Measurements from ENCODE around the gene MAT1A. TPM values are rescaled to one million over a fixed set of nuclear protein-coding genes. Genes with fewer than 3 reads are reported as not detected.
"Not testable (repeated sequence)": the region's sequence is repeated elsewhere in the genome, so short reads cannot be mapped to it uniquely, and the experiment has no call there.

MAT1A gene
- total and polyA plus RNA-seq, 8 donors, result 4.7 to 15.6 (median 8.9) TPM

- FAIRE-seq; H3K4me1 ChIP-seq; H3K27ac ChIP-seq; H3K9me3 ChIP-seq; H3K36me3 ChIP-seq; H3K4me3 ChIP-seq; intact Hi-C loops (cut with DNase I); H3K27me3 ChIP-seq: not testable (repeated sequence)
- TF ChIP-seq, protein P1, sequence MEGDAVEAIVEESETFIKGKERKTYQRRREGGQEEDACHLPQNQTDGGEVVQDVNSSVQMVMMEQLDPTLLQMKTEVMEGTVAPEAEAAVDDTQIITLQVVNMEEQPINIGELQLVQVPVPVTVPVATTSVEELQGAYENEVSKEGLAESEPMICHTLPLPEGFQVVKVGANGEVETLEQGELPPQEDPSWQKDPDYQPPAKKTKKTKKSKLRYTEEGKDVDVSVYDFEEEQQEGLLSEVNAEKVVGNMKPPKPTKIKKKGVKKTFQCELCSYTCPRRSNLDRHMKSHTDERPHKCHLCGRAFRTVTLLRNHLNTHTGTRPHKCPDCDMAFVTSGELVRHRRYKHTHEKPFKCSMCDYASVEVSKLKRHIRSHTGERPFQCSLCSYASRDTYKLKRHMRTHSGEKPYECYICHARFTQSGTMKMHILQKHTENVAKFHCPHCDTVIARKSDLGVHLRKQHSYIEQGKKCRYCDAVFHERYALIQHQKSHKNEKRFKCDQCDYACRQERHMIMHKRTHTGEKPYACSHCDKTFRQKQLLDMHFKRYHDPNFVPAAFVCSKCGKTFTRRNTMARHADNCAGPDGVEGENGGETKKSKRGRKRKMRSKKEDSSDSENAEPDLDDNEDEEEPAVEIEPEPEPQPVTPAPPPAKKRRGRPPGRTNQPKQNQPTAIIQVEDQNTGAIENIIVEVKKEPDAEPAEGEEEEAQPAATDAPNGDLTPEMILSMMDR (IDR thresholded peaks at IDR 0.05), result peak; percentile 8 to 28 (median 18)
- ATAC-seq, result peak; percentile 65 to 83 (median 78)
- 24 to 40% methylated on average over 4 of the region's 4 CpGs for WGBS, 2 donors
- DNase-seq, result peak in 2 of 6 donors; percentile 35 to 54
These were observed 32.7 kb downstream of the MAT1A start for GRCh38 chr10:80256798-80257197.

GRCh38 chr10:80254726-80255125 lies 34.7 kb downstream of the MAT1A start:
- H3K9me3 ChIP-seq; H3K27me3 ChIP-seq; FAIRE-seq; H3K4me3 ChIP-seq; ATAC-seq; H3K4me1 ChIP-seq; DNase-seq; intact Hi-C loops (cut with DNase I); H3K27ac ChIP-seq; H3K36me3 ChIP-seq: not testable (repeated sequence)
- no CpG with 5 or more reads among the region's 2 CpGs for WGBS, 2 donors

GRCh38 chr10:80253963-80254271 lies 35.5 kb downstream of the MAT1A start:
- H3K4me3 ChIP-seq; H3K9me3 ChIP-seq; H3K36me3 ChIP-seq; H3K27ac ChIP-seq; H3K27me3 ChIP-seq; intact Hi-C loops (cut with DNase I); FAIRE-seq; H3K4me1 ChIP-seq: not testable (repeated sequence)
- peak in 2 of 6 donors; percentile 41 for DNase-seq
- WGBS, 2 donors, result 4 to 6% methylated on average over 1 of the region's 1 CpG
- ATAC-seq, result peak; percentile 51 to 83 (median 73)

DNA sequence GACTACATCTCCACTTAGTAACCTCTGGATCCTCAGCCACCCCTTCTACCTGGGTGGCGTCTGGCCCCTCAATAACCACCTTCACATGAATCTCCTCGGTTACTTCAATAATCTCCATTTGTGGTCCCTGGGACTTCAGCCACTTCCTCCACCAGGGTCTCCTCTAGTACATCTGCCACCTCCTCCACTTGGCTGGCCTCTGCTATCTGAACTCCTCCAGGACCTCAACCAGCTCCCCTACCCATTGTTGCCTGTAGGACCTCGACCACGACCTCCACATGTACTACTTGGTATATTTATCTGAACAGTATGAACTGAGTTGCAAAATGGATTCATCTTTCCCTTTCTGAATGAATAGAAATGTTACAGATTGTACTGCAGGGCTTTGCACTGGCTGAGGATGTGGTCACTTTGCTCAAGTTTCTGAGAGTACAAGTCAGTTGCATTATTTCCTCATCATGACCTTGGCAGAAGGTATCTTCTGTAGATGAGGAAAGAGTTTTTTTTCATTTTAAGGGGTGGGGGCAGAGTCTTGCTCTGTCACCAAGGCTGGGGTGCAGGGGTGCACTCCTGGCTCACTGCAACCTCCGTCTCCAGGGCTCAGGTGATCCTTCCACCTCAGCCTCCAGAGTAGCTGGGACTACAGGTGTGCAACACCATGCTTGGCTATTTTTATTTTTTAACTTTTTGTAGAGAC lies 36.0 kb downstream of the MAT1A start:
- ATAC-seq, result peak in 2 of 4 donors; percentile 28 to 38
- no peak overlapping the region for H3K4me3 ChIP-seq
- TF ChIP-seq, protein P1 (IDR thresholded peaks at IDR 0.05), result no peak
- peaks cover 0 to 9% (median 5%) of the 10 kb centered on the region in 3 donors for H3K4me1 ChIP-seq
- H3K9me3 ChIP-seq, result no peaks in the 10 kb centered on the region
- H3K36me3 ChIP-seq, result no peaks in the 10 kb centered on the region
- FAIRE-seq, result no peak
- DNase-seq, result no peak
- H3K27me3 ChIP-seq, result no peaks in the 10 kb centered on the region
- 76 to 87% methylated on average over 5 of the region's 5 CpGs for WGBS, 2 donors
- intact Hi-C loops (cut with DNase I), result no loop called here
- H3K27ac ChIP-seq, result no peak overlapping the region

GRCh38 chr10:80252296-80252887 lies 37.1 kb downstream of the MAT1A start:
- TF ChIP-seq, protein P1 (IDR thresholded peaks at IDR 0.05), result no peak
- Histone ChIP-seq H3K27ac (no peak overlapping the region), H3K4me3 (no peak overlapping the region), H3K36me3 (no peaks in the 10 kb centered on the region), H3K27me3 (no peaks in the 10 kb centered on the region), H3K9me3 (no peaks in the 10 kb centered on the region), H3K4me1 (peaks cover 0 to 9% (median 5%) of the 10 kb centered on the region in 3 donors)
- 56 to 66% methylated on average over 12 of the region's 12 CpGs for WGBS, 2 donors
- ATAC-seq (no peak), DNase-seq (no peak), FAIRE-seq (no peak)
- intact Hi-C loops (cut with DNase I), result no loop called here

DNA sequence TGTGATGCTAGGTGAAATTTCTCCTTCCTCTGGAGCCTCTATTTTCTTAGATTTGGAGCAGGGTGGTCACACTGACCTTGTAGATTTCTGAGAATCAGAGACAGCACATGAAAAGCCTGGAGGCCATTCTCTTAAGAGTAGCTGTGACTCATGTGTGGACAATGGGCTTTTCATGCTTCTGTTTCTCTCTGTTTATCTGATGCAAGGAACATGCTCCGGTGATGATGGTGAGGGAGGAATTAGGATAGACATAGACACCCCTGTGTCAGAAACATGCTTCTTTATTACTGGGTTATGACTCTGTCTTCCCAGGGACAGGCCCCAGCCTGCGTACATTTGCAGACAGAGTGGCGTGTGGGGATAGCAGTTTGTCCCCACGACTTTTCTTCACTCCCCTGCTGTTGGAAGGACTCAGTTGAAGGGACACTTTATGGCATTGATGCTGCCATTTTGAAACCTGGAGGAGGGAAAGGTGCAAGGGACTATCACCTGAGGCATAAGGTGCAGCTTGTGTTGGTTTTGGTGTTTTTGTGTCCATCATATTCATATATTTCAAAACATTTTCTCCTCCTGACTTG lies 37.7 kb downstream of the MAT1A start:
- intact Hi-C loops (cut with DNase I); H3K27me3 ChIP-seq; H3K36me3 ChIP-seq; DNase-seq; ATAC-seq; H3K4me1 ChIP-seq; FAIRE-seq; H3K4me3 ChIP-seq; H3K27ac ChIP-seq; H3K9me3 ChIP-seq: not testable (repeated sequence)
- WGBS, 2 donors, result 86 to 92% methylated on average over 3 of the region's 4 CpGs

DNA sequence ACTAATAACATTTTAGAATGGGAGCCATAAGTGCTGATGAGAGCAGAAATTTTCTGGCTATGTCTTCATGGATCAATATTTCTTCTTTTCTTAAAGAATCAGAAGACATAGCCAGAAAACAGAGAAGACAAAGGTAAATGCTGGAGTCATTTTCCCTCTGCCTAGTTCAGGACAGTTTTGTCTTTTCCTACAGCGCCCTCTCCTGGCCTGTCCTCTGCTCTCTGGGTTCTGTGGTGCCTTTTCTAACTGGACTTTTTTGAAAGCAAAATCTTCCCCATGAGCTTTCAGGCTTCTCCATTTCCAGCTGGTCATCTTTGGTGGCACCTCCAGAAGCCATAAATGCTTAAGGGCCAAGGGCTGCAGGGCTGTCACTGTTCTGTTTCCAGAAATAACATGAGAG lies 39.1 kb downstream of the MAT1A start:
- peak; percentile 46 to 74 (median 62) for ATAC-seq
- H3K27me3 ChIP-seq; H3K4me3 ChIP-seq; DNase-seq; H3K9me3 ChIP-seq; H3K4me1 ChIP-seq; H3K36me3 ChIP-seq; FAIRE-seq; intact Hi-C loops (cut with DNase I); H3K27ac ChIP-seq: not testable (repeated sequence)
- no CpG with 5 or more reads among the region's 1 CpG for WGBS, 2 donors

DNA sequence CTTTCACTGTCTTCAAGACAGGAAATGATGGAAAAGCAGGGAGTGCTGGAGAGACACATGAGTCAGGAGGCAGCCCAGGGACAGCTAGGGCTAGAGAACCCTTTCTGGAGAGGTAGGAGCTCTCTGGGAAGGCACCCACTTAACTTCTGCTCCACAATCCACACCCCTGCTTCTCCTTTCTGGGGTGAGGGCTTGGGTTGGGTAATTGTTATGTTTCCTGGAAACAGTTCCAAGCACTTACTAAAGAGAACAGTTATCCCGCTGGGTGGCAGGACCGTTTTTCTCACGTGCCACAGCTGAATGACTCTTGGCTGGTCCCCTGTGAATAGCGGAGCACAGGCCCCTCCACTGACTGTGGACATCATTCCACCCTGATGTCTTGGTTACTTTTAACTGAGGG lies 39.6 kb downstream of the MAT1A start:
- intact Hi-C loops (cut with DNase I); H3K27me3 ChIP-seq; H3K9me3 ChIP-seq; ATAC-seq; H3K27ac ChIP-seq; FAIRE-seq; DNase-seq; H3K36me3 ChIP-seq; H3K4me1 ChIP-seq; H3K4me3 ChIP-seq: not testable (repeated sequence)
- WGBS, 2 donors, result 50 to 61% methylated on average over 1 to 3 of the region's 4 CpGs

DNA sequence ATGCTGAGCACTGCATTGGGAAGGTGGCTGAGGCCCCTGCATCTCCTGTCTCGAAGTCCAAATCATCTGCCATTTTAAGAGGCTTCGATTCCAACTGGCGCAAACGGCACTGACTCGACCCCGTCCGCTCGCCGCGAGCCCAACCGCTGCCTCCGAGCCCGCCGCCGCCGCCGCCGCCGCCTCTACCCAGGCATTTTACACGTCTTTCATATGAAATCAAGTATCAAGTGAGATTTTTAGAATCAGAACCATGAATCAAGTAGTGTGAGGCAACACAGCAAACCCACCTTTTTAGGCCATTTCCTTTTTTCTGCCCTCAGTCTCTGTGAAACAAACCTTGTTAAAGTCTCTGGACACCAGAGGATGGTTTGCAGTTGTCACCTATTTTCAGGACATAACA lies 41.8 kb downstream of the MAT1A start:
- 92% methylated on average over 12 to 17 of the region's 20 CpGs for WGBS, 2 donors
- H3K9me3 ChIP-seq; H3K4me3 ChIP-seq; H3K27me3 ChIP-seq; H3K27ac ChIP-seq; intact Hi-C loops (cut with DNase I); FAIRE-seq; H3K4me1 ChIP-seq; H3K36me3 ChIP-seq; DNase-seq; ATAC-seq: not testable (repeated sequence)
